Mucosa of stomach (tissue), 1 donor: ENCODE measurements around the gene PLPP4.
"Not testable (repeated sequence)": the region's sequence is repeated elsewhere in the genome, so short reads cannot be mapped to it uniquely, and the experiment has no call there.

Source experiments
- H3K27me3 ChIP-seq: one replicate; pipeline ENCODE4 v1.7.0; 2013; ENCODE audit warnings: mild to moderate bottlenecking, low read length; ENCODE audit not compliant: control insufficient read depth, insufficient read depth
- H3K36me3 ChIP-seq: one replicate; pipeline ENCODE4 v1.7.0; 2013; ENCODE audit warnings: low read length; ENCODE audit not compliant: control insufficient read depth, insufficient read depth
- H3K4me1 ChIP-seq: one replicate; pipeline ENCODE4 v1.7.0; 2013; ENCODE audit warnings: mild to moderate bottlenecking, low read length; ENCODE audit not compliant: control insufficient read depth, insufficient read depth
- H3K4me3 ChIP-seq: one replicate; pipeline ENCODE4 v1.7.0; 2013; ENCODE audit warnings: low read length
- H3K9ac ChIP-seq: one replicate; pipeline ENCODE4 v1.7.0; 2013; ENCODE audit warnings: mild to moderate bottlenecking, low read length, moderate library complexity
- H3K9me3 ChIP-seq: one replicate; pipeline ENCODE4 v1.7.0; 2013; ENCODE audit warnings: mild to moderate bottlenecking, low read length, moderate library complexity; ENCODE audit not compliant: control insufficient read depth
- donor health status: Pancreatic carcinoma.

The PLPP4 gene

GRCh38 chr10:120495226-120496009 is 38.4 kb downstream of the PLPP4 start:
- H3K4me1 ChIP-seq: peaks cover 4% of the 10 kb centered on the region
- no peaks in the 10 kb centered on the region for H3K36me3 ChIP-seq
- H3K4me3 ChIP-seq: no peak overlapping the region
- H3K9me3 ChIP-seq: no peaks in the 10 kb centered on the region
- no peak overlapping the region for H3K9ac ChIP-seq
- H3K27me3 ChIP-seq: no peaks in the 10 kb centered on the region

GRCh38 chr10:120499883-120500282 is 42.9 kb downstream of the PLPP4 start:
- H3K9ac ChIP-seq: no peak overlapping the region
- no peaks in the 10 kb centered on the region for H3K27me3 ChIP-seq
- no peaks in the 10 kb centered on the region for H3K9me3 ChIP-seq
- no peaks in the 10 kb centered on the region for H3K36me3 ChIP-seq
- peaks cover 4% of the 10 kb centered on the region for H3K4me1 ChIP-seq
- H3K4me3 ChIP-seq: no peak overlapping the region

GRCh38 chr10:120503689-120504088 is 46.7 kb downstream of the PLPP4 start:
- H3K9me3 ChIP-seq: no peaks in the 10 kb centered on the region
- H3K4me1 ChIP-seq: no peaks in the 10 kb centered on the region
- H3K4me3 ChIP-seq: no peak overlapping the region
- H3K27me3 ChIP-seq: no peaks in the 10 kb centered on the region
- H3K9ac ChIP-seq: no peak overlapping the region
- H3K36me3 ChIP-seq: no peaks in the 10 kb centered on the region

- not testable (repeated sequence) for H3K36me3 ChIP-seq, H3K4me3 ChIP-seq, H3K9me3 ChIP-seq, H3K27me3 ChIP-seq, H3K9ac ChIP-seq, H3K4me1 ChIP-seq
Observed at GRCh38 chr10:120504227-120504626, 47.2 kb downstream of the PLPP4 start.

- Histone ChIP-seq H3K9ac (no peak overlapping the region), H3K9me3 (no peaks in the 10 kb centered on the region), H3K4me3 (no peak overlapping the region), H3K4me1 (no peaks in the 10 kb centered on the region), H3K36me3 (no peaks in the 10 kb centered on the region), H3K27me3 (no peaks in the 10 kb centered on the region)
Observed at GRCh38 chr10:120505056-120505455, 48.0 kb downstream of the PLPP4 start.

- H3K9ac ChIP-seq: no peak overlapping the region
Observed at GRCh38 chr10:120505866-120506265, 48.8 kb downstream of the PLPP4 start.

GRCh38 chr10:120506674-120507073 is 49.6 kb downstream of the PLPP4 start:
- Histone ChIP-seq H3K4me3 (no peak overlapping the region), H3K9me3 (no peaks in the 10 kb centered on the region), H3K27me3 (no peaks in the 10 kb centered on the region), H3K36me3 (no peaks in the 10 kb centered on the region), H3K4me1 (no peaks in the 10 kb centered on the region), H3K9ac (no peak overlapping the region)

More at GRCh38 chr10:120505866-120506265, 48.8 kb downstream of the PLPP4 start:
- no peak overlapping the region for H3K4me3 ChIP-seq
- H3K9me3 ChIP-seq: no peaks in the 10 kb centered on the region
- no peaks in the 10 kb centered on the region for H3K36me3 ChIP-seq
- H3K4me1 ChIP-seq: no peaks in the 10 kb centered on the region
- H3K27me3 ChIP-seq: no peaks in the 10 kb centered on the region

- no peaks in the 10 kb centered on the region for H3K27me3 ChIP-seq
- H3K9me3 ChIP-seq: no peaks in the 10 kb centered on the region
- H3K4me1 ChIP-seq: no peaks in the 10 kb centered on the region
- no peak overlapping the region for H3K4me3 ChIP-seq
- no peak overlapping the region for H3K9ac ChIP-seq
- no peaks in the 10 kb centered on the region for H3K36me3 ChIP-seq
Observed at GRCh38 chr10:120507175-120507574, 50.1 kb downstream of the PLPP4 start.

- no peaks in the 10 kb centered on the region for H3K27me3 ChIP-seq
- no peaks in the 10 kb centered on the region for H3K36me3 ChIP-seq
- H3K4me1 ChIP-seq: no peaks in the 10 kb centered on the region
- H3K9ac ChIP-seq: no peak overlapping the region
- H3K9me3 ChIP-seq: no peaks in the 10 kb centered on the region
- no peak overlapping the region for H3K4me3 ChIP-seq
Observed at GRCh38 chr10:120507651-120508050, 50.6 kb downstream of the PLPP4 start.

- H3K27me3 ChIP-seq: no peaks in the 10 kb centered on the region
- H3K36me3 ChIP-seq: no peaks in the 10 kb centered on the region
- H3K4me3 ChIP-seq: no peak overlapping the region
- H3K9ac ChIP-seq: no peak overlapping the region
- H3K4me1 ChIP-seq: no peaks in the 10 kb centered on the region
- H3K9me3 ChIP-seq: no peaks in the 10 kb centered on the region
Observed at GRCh38 chr10:120508393-120508792, 51.4 kb downstream of the PLPP4 start.

- H3K27me3 ChIP-seq: no peaks in the 10 kb centered on the region
- H3K9me3 ChIP-seq: no peaks in the 10 kb centered on the region
- no peak overlapping the region for H3K4me3 ChIP-seq
- H3K36me3 ChIP-seq: no peaks in the 10 kb centered on the region
- H3K4me1 ChIP-seq: no peaks in the 10 kb centered on the region
- H3K9ac ChIP-seq: no peak overlapping the region
Observed at GRCh38 chr10:120508966-120509365, 51.9 kb downstream of the PLPP4 start.

- H3K4me1 ChIP-seq: no peaks in the 10 kb centered on the region
- H3K27me3 ChIP-seq: no peaks in the 10 kb centered on the region
- no peak overlapping the region for H3K4me3 ChIP-seq
- H3K9ac ChIP-seq: no peak overlapping the region
- no peaks in the 10 kb centered on the region for H3K9me3 ChIP-seq
- H3K36me3 ChIP-seq: no peaks in the 10 kb centered on the region
Observed at GRCh38 chr10:120511165-120511564, 54.1 kb downstream of the PLPP4 start.
